HG02759 (cell line): ENCODE data around the gene PLEK2.

ENCODE experiments used
- ATAC-seq: cut with Tn5 transposase; IDR thresholded peaks from one replicate; pipeline ENCODE4 v1.9.1; 2021; ENCODE audit warnings: mild to moderate bottlenecking, moderate library complexity; ENCODE audit not compliant: unreplicated experiment

PLEK2 gene

DNA sequence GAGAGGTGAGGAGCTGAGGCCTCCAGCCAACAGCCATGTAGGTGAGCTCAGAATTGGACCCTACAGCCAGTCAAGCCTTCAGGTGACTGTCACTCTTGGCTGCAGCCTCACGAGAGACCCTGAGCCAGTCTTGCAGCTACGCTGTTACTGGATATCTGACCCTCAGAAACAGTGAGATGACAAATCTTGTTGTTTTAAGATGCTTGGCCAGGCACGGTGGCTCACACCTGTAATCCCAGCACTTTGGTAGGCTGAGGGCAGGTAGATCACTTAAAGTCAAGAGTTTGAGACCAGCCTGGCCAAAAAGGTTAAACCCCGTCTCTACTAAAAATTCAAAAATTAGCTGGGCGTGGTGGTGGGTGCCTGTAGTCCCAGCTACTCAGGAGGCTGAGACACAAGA, 6.2 kb downstream of the PLEK2 start:
- no peak for ATAC-seq

DNA sequence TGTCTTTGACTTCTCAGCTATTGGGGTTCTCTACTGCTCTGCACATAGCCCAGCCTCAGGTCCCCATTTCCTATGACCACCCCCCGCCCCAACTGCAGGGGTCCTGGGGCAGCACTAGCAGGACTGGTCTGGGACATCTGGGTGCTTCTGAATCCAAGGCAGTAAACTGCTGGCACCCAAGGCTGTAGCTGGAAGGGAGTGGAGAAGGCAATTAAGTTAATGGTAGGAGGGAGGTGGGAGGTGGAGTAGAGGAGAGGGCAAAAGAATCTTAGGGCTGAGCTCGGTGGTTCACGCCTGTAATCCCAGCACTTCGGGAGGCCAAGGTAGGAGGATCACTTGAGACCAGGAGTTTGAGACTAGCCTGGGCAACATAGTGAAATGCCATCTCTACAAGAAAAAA, 11.5 kb downstream of the PLEK2 start:
- no peak for ATAC-seq

DNA sequence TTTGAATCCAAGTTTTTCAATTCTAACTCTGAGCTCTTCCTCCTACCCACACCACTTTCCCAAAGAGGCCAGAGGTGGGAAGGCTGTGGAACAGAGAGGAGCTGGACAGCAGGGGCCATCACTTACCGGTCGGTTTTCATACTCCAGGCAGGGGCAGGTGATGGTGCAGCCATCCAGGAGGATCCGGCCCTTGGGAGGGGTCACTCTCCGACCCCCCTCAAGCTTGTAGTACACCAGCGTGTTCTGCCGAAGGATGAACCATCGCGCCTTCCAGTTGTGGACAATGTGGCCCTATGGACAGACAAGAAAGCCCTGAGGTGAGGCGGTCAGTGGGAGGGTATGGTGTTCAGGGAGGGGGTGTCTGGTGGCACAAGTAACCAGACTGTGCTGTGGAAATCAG, 14.4 kb downstream of the PLEK2 start:
- ATAC-seq: no peak

DNA sequence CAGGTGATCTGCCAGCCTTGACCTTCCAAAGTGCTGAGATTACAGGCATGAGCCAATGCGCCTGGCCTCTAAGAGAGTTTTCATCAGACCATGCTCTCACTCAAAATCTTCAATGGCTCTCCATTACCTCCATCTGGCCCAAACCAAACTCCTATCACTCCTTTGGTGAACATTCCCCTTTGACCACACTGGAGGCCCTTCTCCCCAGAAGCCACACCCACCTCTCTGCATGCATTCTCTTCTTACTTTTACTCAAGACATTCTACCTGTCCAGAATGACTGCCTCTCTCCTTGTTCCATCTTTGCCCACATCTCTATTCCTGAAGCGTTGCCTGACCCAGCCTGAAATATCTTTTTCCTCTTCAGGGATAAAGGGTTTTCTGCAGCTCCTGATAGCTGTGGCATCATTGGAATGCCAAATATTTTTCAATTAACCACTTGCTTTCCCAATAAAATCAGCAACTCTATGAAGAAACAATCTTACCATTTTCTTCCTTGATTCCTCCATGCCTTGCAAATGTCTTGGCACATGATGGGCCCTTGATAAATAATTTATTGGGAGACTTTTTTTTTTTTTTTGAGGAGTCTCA, 15.5 kb downstream of the PLEK2 start:
- no peak for ATAC-seq

DNA sequence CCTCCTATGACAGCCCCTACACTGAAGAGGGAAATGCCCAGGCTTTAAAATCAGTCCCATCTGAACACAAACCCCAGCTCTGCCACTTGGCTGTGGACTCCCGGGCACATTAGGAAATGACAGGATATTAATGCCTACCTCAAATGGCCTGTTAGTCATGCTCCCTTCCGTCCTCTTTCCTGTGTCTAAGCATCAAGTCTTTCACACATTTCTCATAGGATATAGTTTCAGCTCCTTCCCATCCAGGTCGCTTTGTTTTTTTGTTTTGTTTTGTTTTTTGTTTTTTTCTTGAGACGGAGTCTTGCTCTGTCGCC, 16.1 kb downstream of the PLEK2 start:
- no peak for ATAC-seq

DNA sequence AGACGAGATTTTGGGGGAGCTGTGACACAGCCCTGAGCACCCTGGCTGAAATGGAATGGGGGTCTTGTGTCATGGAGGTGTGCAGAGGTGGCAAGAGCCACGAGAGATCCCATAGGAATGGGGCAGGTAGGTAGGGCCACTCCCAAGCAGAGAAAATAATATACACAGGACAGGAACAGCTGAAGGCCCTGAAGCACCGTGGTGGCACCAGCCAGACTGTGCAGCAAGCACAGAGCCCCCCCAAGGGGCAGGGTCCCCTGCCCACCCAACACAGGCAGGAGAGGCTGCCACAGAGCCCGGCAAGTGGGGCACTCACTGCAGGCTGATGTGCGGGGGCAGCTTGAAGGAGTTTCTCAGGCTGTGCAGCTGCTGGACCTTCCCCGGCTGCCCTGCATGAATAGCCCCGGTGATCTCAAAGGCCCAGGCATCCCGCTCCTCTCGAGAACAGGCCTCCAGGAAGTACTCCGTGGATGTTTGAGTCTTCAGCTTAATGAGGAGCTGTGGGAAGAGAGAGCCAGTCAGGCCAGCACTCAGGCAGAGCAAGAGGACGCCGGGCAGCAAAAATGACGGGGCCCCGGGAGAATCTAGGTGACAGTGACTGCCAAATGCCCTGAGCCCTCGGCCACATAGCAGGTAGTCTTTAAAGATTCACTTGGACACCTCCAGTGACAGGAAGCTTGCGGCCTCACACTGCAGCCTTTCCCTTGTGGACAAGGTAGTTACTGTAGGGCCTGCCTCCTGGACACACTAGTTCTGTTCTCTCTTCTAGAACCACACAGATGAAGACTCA, 16.7 kb downstream of the PLEK2 start:
- no peak for ATAC-seq

DNA sequence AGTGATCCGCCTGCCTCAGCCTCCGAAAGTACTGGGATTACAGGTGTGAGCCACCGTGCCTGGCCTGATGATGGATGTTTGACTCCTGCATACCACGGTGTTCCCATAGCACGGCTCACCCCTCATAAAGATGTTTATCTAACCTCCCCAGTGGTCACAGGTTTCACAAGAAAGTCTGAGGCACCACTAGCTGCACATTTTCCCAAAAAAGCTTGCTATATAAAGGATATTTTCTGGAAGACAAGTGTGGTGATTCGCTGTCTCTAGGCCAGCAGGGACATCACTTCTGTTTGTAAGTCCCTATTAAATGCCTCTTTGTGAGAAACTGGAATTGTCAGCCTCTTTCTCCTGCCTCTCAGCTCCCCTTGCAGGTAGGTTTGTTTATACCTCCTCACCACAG, 18.3 kb downstream of the PLEK2 start:
- no peak for ATAC-seq

DNA sequence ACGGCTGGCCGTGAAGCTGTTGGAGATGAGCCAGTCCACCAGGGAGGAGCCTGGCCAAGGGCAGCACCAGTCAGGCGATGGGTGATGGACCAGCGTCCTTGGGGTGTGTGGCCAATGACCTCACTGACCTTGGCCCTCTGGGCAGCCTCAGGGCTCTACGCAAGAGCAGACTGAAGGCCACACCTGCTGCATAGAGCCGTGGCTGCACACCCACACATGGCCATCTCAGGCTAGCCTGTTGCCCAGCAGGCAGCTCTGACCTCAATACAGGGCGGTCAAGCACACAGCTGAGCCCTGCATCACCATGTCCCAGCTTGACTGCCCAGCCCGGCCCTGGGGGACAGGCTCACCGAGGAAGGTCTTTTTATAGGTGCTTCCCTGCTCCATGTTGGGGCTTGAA, 19.2 kb downstream of the PLEK2 start:
- no peak for ATAC-seq

DNA sequence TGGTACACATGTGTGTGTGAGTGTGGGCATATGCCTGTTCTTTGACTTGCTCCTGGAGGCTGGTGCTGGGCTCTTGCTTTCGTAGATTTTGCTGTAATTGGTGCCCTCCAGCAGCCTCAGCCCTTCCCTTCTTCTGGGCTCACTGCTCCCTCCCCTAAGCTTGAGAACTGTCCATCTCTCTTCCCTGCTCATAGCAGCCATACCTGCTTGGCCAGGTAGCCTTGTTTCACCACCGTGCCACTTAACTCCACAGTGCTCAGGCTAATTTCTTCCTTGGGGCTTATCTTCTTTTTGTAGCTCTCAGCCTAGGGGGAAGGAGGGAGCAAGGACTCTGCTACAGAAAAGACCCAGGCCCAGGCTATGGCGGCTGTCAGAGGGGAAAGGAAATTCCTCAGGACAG, 19.8 kb downstream of the PLEK2 start:
- no peak for ATAC-seq

DNA sequence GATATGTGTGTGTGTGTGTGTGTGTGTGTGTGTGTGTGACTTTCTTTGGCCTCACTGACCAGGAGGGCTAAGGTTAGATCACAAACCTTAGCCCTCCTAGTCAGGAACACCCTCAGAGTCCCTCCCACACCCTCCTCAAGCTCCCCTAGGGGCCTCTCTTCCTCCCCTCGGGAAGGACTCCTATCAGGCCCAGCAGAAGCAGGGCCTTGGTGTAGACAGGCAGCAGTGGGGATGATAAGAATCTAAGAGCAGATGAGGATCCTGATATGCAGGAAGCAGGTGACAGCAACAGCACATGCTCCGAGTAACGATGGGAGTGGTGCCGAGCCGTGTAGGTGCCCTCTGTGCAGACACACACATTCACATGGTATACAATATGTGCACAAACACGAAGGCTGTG, 20.7 kb downstream of the PLEK2 start:
- ATAC-seq: no peak

DNA sequence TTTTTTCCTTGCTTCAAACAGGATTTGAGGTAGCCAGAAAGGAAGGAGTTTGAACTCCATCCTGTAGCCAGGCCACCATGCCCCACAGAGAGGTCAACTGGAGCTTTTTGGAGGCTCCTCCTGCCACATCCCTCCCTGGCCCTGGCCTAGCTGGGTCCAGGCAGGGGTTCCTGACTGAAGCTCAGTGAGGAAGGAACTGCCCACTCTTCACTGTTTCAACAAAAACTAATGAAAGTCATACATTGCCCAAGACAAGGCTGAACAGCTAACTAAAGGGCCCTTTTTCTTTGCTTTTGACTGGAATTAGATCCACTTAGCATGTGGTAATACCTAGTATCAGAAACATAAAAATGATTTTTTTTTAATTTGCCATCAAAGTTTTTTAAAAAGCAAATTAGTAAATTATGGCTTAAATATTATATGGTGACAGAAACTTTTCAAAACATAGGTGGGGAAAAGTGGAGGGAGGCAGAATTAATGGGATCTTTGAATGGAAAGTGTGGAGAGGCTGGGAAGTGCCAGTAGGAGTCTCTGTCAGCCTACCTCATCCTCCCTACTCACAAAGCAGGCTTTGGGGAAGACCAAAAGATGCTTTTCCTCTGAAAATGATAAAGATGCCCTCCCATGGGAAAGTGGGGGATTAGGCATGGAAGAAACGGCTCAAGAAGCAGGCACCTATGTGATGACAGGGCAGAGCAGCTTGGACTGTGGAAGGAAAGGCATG, 22.0 kb downstream of the PLEK2 start:
- no peak for ATAC-seq

DNA sequence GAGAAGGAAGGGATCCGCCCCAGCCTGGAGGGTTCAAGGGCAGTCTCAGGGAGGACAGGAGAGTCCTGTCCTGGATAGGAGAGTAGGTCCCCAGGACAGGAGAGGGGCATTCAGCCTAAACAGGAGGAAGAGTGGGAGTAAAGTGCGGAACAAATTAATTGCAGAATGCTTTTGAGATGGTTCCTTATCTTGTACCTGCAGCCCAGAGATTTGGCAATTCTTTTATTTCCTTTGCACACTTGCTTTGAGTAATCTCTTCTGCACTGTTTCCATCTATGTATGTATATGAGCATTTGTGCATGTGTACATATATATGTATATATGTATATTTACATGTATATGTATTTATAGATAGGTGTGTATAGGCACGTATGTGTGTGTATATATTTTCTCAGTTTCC, 22.7 kb downstream of the PLEK2 start:
- ATAC-seq: no peak

DNA sequence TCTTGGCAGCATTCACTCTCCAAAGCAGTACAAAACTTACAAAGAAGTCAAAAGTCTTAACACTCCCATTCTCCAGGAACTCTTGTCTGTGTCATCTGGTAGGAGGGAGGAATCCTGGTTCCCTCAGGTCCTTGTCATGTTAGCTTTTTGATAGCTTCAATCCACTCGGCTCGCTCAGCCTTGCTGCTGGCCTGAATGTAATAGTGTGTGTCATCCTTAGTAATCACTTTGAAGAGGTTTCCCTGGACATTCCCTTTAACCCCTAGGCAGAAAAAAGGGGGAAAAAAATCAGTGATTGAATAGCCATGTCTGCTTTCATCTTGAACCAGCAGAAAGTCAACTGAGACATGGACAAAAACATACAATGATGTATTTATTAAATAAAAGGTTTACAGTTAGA, 24.8 kb downstream of the PLEK2 start:
- ATAC-seq: no peak

DNA sequence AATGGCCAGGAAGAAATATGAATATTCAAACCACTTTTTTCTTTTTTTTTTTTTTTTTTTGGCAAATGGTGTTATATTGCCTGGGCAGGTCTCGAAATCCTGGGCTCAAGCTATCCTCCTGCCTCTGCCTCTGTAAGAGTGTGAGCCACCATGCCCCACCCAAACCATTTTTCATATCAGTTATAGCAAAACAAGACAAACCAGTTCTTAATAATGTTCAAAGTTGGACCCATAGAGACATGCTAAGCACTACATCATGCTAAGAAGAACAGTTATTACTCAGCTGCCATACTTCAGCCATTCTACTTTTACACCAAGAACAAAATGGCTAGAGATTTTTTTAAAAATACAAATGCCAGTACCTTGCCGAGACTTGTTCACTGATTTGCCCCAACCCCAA, 26.3 kb downstream of the PLEK2 start:
- no peak for ATAC-seq

DNA sequence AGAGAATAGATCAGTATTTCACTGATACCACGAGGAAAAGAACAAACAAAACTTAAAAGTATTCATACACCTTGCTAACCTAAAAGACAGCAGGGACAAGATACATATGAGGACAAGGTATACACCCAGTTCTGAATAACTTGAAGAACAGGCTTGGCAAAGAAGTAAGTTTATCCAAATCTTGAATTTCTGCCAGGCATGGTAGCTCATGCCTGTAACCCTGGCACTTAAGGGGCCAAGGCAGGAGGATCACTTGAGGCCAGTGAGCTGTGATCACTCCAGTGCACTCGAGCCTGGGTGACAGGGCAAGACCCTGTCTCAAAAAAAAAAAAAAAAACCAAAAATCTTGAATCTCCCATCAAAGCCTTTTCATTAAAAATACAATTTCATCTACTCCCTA, 26.8 kb downstream of the PLEK2 start:
- ATAC-seq: no peak

DNA sequence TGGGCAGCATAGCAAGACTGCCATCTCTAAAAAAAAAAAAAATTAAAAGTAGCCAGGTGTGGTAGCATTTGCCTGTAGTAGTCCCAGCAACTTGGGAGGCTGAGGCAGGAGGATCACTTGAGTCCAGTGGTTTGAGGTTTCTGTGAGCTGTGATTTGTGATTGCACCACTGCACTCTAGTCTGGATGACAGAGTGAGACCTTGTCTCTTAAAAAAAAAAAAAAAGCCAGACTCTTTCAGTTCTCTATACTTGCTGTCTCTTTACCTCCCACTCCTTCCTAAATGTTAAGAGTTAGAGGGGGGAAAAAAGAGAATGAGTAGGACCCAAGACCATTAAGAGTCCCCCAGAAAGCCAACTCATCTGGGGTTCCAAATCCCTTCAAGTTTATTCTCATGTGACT, 34.0 kb downstream of the PLEK2 start:
- ATAC-seq: peak; percentile 44

DNA sequence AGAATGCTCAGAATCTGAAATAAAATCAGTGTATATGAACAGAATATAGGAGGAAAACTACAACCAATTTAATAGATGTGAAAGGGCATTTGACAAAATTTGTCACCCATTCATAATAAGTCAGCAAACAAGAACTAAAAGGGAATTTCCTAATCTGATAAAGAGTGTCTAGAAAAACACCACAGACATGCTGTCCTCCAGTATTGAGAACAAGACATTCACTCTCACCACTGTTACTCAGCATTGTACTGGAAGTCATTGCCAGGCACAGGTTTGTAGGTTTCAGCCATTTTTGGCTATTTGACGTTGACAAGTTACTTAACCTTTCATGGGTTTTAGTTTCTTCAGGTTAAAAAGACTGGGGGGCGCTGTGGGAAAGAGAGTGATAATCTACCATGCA, 38.6 kb downstream of the PLEK2 start:
- peak; percentile 61 for ATAC-seq

DNA sequence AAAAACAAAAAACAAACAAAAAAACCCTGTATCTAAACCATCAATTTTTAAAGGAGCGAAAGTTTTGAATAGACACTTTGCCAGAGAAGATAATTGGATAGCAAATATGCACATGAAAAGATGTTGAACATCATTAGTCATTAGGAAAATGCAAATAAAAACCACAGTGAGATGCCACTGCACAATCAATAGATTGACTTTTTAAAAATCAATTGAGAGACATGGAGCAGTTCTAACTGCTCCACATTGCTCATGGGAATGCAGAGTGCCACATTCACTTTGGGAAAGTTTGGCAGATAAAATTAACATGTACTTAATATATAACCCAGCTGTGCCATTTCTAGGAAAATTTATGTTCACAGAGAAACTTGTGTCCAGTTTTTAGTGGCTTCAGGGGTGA, 39.1 kb downstream of the PLEK2 start:
- no peak for ATAC-seq

DNA sequence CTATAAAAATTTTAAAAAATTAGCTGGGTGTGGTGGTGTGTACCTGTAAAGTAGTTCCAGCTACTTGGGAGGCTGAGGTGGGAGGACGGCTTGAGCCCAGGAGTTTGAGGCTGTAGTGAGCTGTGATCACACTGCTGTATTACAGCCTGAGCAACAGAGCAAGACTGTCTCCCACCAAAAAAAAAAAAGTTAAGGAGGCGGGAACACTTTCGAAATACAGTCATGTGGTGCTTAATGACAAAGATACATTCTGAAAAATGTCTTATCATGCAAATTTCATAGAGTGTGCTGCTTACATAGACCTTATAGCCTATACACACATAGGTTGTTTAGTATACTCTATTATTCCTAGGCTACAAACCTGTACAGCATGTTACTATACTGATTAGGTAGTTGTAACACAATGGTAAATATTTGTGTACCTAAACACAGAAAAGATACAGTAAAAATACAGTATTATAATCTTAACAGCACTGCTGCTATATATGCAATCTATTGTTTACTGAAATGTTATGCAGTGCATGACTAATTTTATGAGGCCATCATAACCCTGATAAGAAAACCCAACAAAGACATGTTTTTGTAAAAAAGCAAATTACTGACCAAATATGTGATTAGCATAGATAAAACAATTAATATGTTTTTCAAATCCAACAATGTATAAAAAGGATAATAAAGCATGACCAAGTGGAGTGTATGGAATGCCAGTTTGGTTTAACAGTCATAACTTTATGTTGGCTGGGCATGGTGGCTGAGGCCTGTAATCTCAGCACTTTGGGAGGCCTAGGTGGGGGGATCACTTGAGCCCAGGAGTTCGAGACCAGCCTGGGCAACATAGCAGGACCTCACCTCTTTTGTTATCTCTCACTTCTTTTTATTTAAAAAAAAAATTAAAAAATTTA, 40.5 kb downstream of the PLEK2 start:
- no peak for ATAC-seq

DNA sequence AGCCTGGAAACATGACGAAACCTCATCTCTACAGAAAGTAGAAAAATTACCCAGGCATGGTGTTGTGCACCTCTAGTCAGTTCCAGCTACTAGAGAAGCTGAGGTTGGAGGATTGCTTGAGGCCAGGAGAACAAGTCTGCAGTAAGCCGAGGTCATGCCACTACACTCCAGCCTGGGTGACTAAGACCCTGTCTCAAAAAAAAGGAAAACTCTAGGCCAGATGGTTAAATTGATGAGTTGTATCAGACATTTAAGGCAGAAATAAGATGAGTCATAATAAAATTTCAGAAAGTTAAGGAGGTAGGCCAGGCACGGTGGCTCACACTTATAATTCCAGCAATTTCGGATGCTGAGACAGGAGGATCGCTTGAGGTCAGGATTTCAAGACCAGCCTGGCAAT, 41.1 kb downstream of the PLEK2 start:
- no peak for ATAC-seq

DNA sequence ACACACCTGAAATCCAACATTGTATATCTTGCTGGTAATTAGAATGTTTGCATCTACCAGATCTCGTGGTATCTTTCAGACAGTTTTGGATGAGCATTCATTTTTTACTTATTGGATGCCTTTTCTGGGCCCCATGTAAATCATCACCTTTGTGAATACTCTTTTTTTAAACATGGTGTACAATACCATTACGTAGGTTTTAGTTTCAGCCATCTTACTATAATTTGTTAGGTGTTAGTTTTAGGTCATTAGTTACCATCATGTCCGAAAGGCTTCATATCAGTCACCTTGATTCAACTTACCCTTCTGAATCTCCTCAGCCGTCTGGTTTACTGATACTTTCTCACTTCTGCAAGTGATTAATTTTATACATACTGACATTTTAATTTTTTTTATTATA, 46.5 kb downstream of the PLEK2 start:
- ATAC-seq: no peak
